Dermis microvascular lymphatic vessel endothelial cell (primary cell): ENCODE results near the gene DISP2. TPM values are rescaled to one million over a fixed set of nuclear protein-coding genes. Genes with fewer than 3 reads are reported as not detected.
A peak's percentile ranks its signal among the peaks of the same experiment; 100 is the strongest.

ENCODE experiments used
- DNase-seq, 2 donors: peaks; one replicate each; pipeline versions ENCODE4 v3.0.0 to v3.0.0-alpha.2; 2010; ENCODE audit warnings: low read depth in 2 of 2
- total RNA-seq: library from RNA; depleted of rRNA; stranded (reverse); fragments of >200 nt; gene quantifications from 2 replicates; pipeline ENCODE4 v1.2.1, GENCODE V29; 2014

The DISP2 gene
- total RNA-seq, 1 donor from 2014 or later, result 0.13 TPM

- DNase-seq, result peak; percentile 22 to 66
These were observed 63.5 kb downstream of the DISP2 start for GRCh38 chr15:40421246-40422157.

- DNase-seq, result no peak
These were observed 66.6 kb downstream of the DISP2 start for GRCh38 chr15:40424483-40425115.

GRCh38 chr15:40425681-40426080, 67.7 kb downstream of the DISP2 start:
- DNase-seq, result no peak

GRCh38 chr15:40427188-40427587, 69.2 kb downstream of the DISP2 start:
- DNase-seq, result no peak

GRCh38 chr15:40428185-40428584, 70.2 kb downstream of the DISP2 start:
- no peak for DNase-seq

Other genes with a start within 250 kb of the DISP2 start
- 4.1 and 7.0 TPM in 2 replicates for gene BMF, start 249.3 kb upstream of the DISP2 start, total RNA-seq
- gene BUB1B, start 197.2 kb upstream of the DISP2 start, total RNA-seq, result 8.5 and 20.2 TPM in 2 replicates
- not detected in 2 replicates for gene PAK6, start 119.2 kb upstream of the DISP2 start, total RNA-seq
- gene ANKRD63, start 75.2 kb upstream of the DISP2 start, total RNA-seq, result not detected in 2 replicates
- under 0.01 TPM in 1 of 2 replicates, not detected in the other for gene PLCB2, start 50.3 kb upstream of the DISP2 start, total RNA-seq
- gene INAFM2, start 34.5 kb upstream of the DISP2 start, total RNA-seq, result 9.0 and 17.8 TPM in 2 replicates
- gene CCDC9B, start 17.3 kb upstream of the DISP2 start, total RNA-seq, result 6.5 and 13.3 TPM in 2 replicates
- not detected in 2 replicates for gene PHGR1, start 7.2 kb upstream of the DISP2 start, total RNA-seq
- 23.9 and 26.4 TPM in 2 replicates for gene KNSTRN, start 24.5 kb downstream of the DISP2 start, total RNA-seq
- 30.3 and 31.4 TPM in 2 replicates for gene IVD, start 47.6 kb downstream of the DISP2 start, total RNA-seq
- 5.5 and 9.4 TPM in 2 replicates for gene BAHD1, start 82.7 kb downstream of the DISP2 start, total RNA-seq
- 5.9 and 8.9 TPM in 2 replicates for gene CHST14, start 112.8 kb downstream of the DISP2 start, total RNA-seq
- 16.9 and 19.7 TPM in 2 replicates for gene CCDC32, start 206.8 kb downstream of the DISP2 start, total RNA-seq
- gene RPUSD2, start 211.1 kb downstream of the DISP2 start, total RNA-seq, result 9.9 and 11.1 TPM in 2 replicates
- gene KNL1, start 236.0 kb downstream of the DISP2 start, total RNA-seq, result 5.1 and 14.2 TPM in 2 replicates